Measurements from ENCODE around the gene CA7. TPM values are rescaled to one million over a fixed set of nuclear protein-coding genes. Genes with fewer than 3 reads are reported as not detected.
"Not testable (repeated sequence)": the region's sequence is repeated elsewhere in the genome, so short reads cannot be mapped to it uniquely, and the experiment has no call there.

The CA7 gene
- total RNA-seq, 2 donors from 2014 or later = not detected

- peaks cover 0 to 12% of the 10 kb centered on the region in 2 donors for H3K4me1 ChIP-seq
- no peak overlapping the region for H3K4me3 ChIP-seq
- DNase-seq (ENCODE audit: low spot score) = no peak
- no peaks in the 10 kb centered on the region for H3K9me3 ChIP-seq
- no peaks in the 10 kb centered on the region for H3K27me3 ChIP-seq
- H3K27ac ChIP-seq = no peak overlapping the region
- TF ChIP-seq CTCF (IDR thresholded peaks at IDR 0.05) = no peak
- no peaks in the 10 kb centered on the region for H3K36me3 ChIP-seq
These were observed 49.8 kb downstream of the CA7 start for GRCh38 chr16:66894055-66894454.

- Histone ChIP-seq H3K9me3 (no peaks in the 10 kb centered on the region), H3K4me1 (peaks cover 0 to 23% of the 10 kb centered on the region in 2 donors), H3K4me3 (no peak overlapping the region), H3K36me3 (no peaks in the 10 kb centered on the region), H3K27me3 (no peaks in the 10 kb centered on the region), H3K27ac (peak overlapping the region; percentile 34 to 36)
- no peak for DNase-seq (ENCODE audit: low spot score)
- TF ChIP-seq CTCF (IDR thresholded peaks at IDR 0.05) = peak; percentile 69 to 92
These were observed 50.9 kb downstream of the CA7 start for GRCh38 chr16:66894948-66895688.

- peak overlapping the region; percentile 34 to 36 for H3K27ac ChIP-seq
- no peak for TF ChIP-seq CTCF (IDR thresholded peaks at IDR 0.05)
- H3K4me1 ChIP-seq = peaks cover 0 to 28% of the 10 kb centered on the region in 2 donors
- no peaks in the 10 kb centered on the region for H3K36me3 ChIP-seq
- no peaks in the 10 kb centered on the region for H3K27me3 ChIP-seq
- no peak overlapping the region for H3K4me3 ChIP-seq
- DNase-seq (ENCODE audit: low spot score) = no peak
- H3K9me3 ChIP-seq = no peaks in the 10 kb centered on the region
These were observed 51.4 kb downstream of the CA7 start for GRCh38 chr16:66895689-66895979.

- Histone ChIP-seq H3K4me3 (no peak overlapping the region), H3K36me3 (no peaks in the 10 kb centered on the region), H3K27me3 (no peaks in the 10 kb centered on the region), H3K27ac (no peak overlapping the region), H3K9me3 (no peaks in the 10 kb centered on the region), H3K4me1 (peaks cover 0 to 32% of the 10 kb centered on the region in 2 donors)
- DNase-seq (ENCODE audit: low spot score) = no peak
- TF ChIP-seq CTCF (IDR thresholded peaks at IDR 0.05) = no peak
These were observed 51.8 kb downstream of the CA7 start for GRCh38 chr16:66895999-66896398.

GRCh38 chr16:66896682-66897081 lies 52.5 kb downstream of the CA7 start:
- not testable (repeated sequence) for H3K9me3 ChIP-seq; H3K27ac ChIP-seq; H3K4me3 ChIP-seq; H3K27me3 ChIP-seq; DNase-seq (ENCODE audit: low spot score); H3K36me3 ChIP-seq
- peaks cover 0 to 38% of the 10 kb centered on the region in 2 donors for H3K4me1 ChIP-seq

- peak overlapping the region; percentile 90 to 96 for H3K27ac ChIP-seq
- H3K4me3 ChIP-seq = no peak overlapping the region
- TF ChIP-seq CTCF (IDR thresholded peaks at IDR 0.05) = no peak
- H3K9me3 ChIP-seq = no peaks in the 10 kb centered on the region
- DNase-seq (ENCODE audit: low spot score) = no peak
- H3K4me1 ChIP-seq = peaks cover 0 to 49% of the 10 kb centered on the region in 2 donors
- no peaks in the 10 kb centered on the region for H3K36me3 ChIP-seq
- H3K27me3 ChIP-seq = no peaks in the 10 kb centered on the region
These were observed 54.0 kb downstream of the CA7 start for GRCh38 chr16:66898207-66898606.

Measured in right atrium auricular region (tissue), 2 donors.